Measurements from ENCODE around the gene BLZF1. TPM values are rescaled to one million over a fixed set of nuclear protein-coding genes. Genes with fewer than 3 reads are reported as not detected.
"Not testable (repeated sequence)": the region's sequence is repeated elsewhere in the genome, so short reads cannot be mapped to it uniquely, and the experiment has no call there.

BLZF1 gene
- polyA plus RNA-seq, 2 donors = 20.4 to 22.0 TPM

GRCh38 chr1:169381162-169381561 lies 13.2 kb downstream of the BLZF1 start:
- H3K4me3 ChIP-seq (ENCODE audit: low read depth in 1 of 2, low read length in 2 of 2) = no peak overlapping the region
- no peaks in the 10 kb centered on the region for H3K9me3 ChIP-seq (ENCODE audit: control insufficient read depth in 2 of 2, insufficient read depth in 1 of 2, low read depth in 1 of 2, low read length in 1 of 2)
- no peaks in the 10 kb centered on the region for H3K27me3 ChIP-seq (ENCODE audit: control insufficient read depth in 1 of 2, insufficient read depth in 2 of 2, low read length in 2 of 2)
- peaks cover 10 to 13% of the 10 kb centered on the region in 2 donors for H3K36me3 ChIP-seq (ENCODE audit: control insufficient read depth in 2 of 2, insufficient read depth in 2 of 2, low read length in 1 of 2)
- H3K27ac ChIP-seq (ENCODE audit: low read depth in 2 of 2, low read length in 1 of 2) = no peak overlapping the region
- H3K4me1 ChIP-seq (ENCODE audit: control insufficient read depth in 2 of 2, insufficient read depth in 2 of 2, low read length in 1 of 2) = no peaks in the 10 kb centered on the region

GRCh38 chr1:169383449-169383848 lies 15.5 kb downstream of the BLZF1 start:
- Histone ChIP-seq H3K36me3 (ENCODE audit: control insufficient read depth in 2 of 2, insufficient read depth in 2 of 2, low read length in 1 of 2) (peaks cover 8 to 13% of the 10 kb centered on the region in 2 donors), H3K4me1 (ENCODE audit: control insufficient read depth in 2 of 2, insufficient read depth in 2 of 2, low read length in 1 of 2) (no peaks in the 10 kb centered on the region), H3K4me3 (ENCODE audit: low read depth in 1 of 2, low read length in 2 of 2) (no peak overlapping the region), H3K27me3 (ENCODE audit: control insufficient read depth in 1 of 2, insufficient read depth in 2 of 2, low read length in 2 of 2) (no peaks in the 10 kb centered on the region), H3K27ac (ENCODE audit: low read depth in 2 of 2, low read length in 1 of 2) (no peak overlapping the region), H3K9me3 (ENCODE audit: control insufficient read depth in 2 of 2, insufficient read depth in 1 of 2, low read depth in 1 of 2, low read length in 1 of 2) (no peaks in the 10 kb centered on the region)
- WGBS, 2 donors = 70 to 73% methylated on average over 4 of the region's 4 CpGs

- Histone ChIP-seq H3K9me3 (ENCODE audit: control insufficient read depth in 2 of 2, insufficient read depth in 1 of 2, low read depth in 1 of 2, low read length in 1 of 2) (no peaks in the 10 kb centered on the region), H3K36me3 (ENCODE audit: control insufficient read depth in 2 of 2, insufficient read depth in 2 of 2, low read length in 1 of 2) (peaks cover 11% of the 10 kb centered on the region in 2 donors), H3K4me3 (ENCODE audit: low read depth in 1 of 2, low read length in 2 of 2) (no peak overlapping the region), H3K27me3 (ENCODE audit: control insufficient read depth in 1 of 2, insufficient read depth in 2 of 2, low read length in 2 of 2) (no peaks in the 10 kb centered on the region), H3K4me1 (ENCODE audit: control insufficient read depth in 2 of 2, insufficient read depth in 2 of 2, low read length in 1 of 2) (no peaks in the 10 kb centered on the region), H3K27ac (ENCODE audit: low read depth in 2 of 2, low read length in 1 of 2) (no peak overlapping the region)
These were observed 19.4 kb downstream of the BLZF1 start for GRCh38 chr1:169387399-169387798.

- Histone ChIP-seq H3K27me3 (ENCODE audit: control insufficient read depth in 1 of 2, insufficient read depth in 2 of 2, low read length in 2 of 2) (no peaks in the 10 kb centered on the region), H3K9me3 (ENCODE audit: control insufficient read depth in 2 of 2, insufficient read depth in 1 of 2, low read depth in 1 of 2, low read length in 1 of 2) (no peaks in the 10 kb centered on the region), H3K4me3 (ENCODE audit: low read depth in 1 of 2, low read length in 2 of 2) (no peak overlapping the region), H3K36me3 (ENCODE audit: control insufficient read depth in 2 of 2, insufficient read depth in 2 of 2, low read length in 1 of 2) (peaks cover 0 to 9% of the 10 kb centered on the region in 2 donors), H3K27ac (ENCODE audit: low read depth in 2 of 2, low read length in 1 of 2) (no peak overlapping the region), H3K4me1 (ENCODE audit: control insufficient read depth in 2 of 2, insufficient read depth in 2 of 2, low read length in 1 of 2) (no peaks in the 10 kb centered on the region)
These were observed 22.3 kb downstream of the BLZF1 start for GRCh38 chr1:169390303-169390702.

GRCh38 chr1:169392406-169392805 lies 24.4 kb downstream of the BLZF1 start:
- Histone ChIP-seq H3K4me1 (ENCODE audit: control insufficient read depth in 2 of 2, insufficient read depth in 2 of 2, low read length in 1 of 2) (no peaks in the 10 kb centered on the region), H3K9me3 (ENCODE audit: control insufficient read depth in 2 of 2, insufficient read depth in 1 of 2, low read depth in 1 of 2, low read length in 1 of 2) (no peaks in the 10 kb centered on the region), H3K27ac (ENCODE audit: low read depth in 2 of 2, low read length in 1 of 2) (no peak overlapping the region), H3K4me3 (ENCODE audit: low read depth in 1 of 2, low read length in 2 of 2) (no peak overlapping the region), H3K36me3 (ENCODE audit: control insufficient read depth in 2 of 2, insufficient read depth in 2 of 2, low read length in 1 of 2) (peaks cover 0 to 9% of the 10 kb centered on the region in 2 donors), H3K27me3 (ENCODE audit: control insufficient read depth in 1 of 2, insufficient read depth in 2 of 2, low read length in 2 of 2) (no peaks in the 10 kb centered on the region)
- 94 to 96% methylated on average over 1 of the region's 1 CpG for WGBS, 2 donors

GRCh38 chr1:169395955-169396354 lies 28.0 kb downstream of the BLZF1 start:
- H3K27ac ChIP-seq (ENCODE audit: low read depth in 2 of 2, low read length in 1 of 2) = no peak overlapping the region
- H3K4me1 ChIP-seq (ENCODE audit: control insufficient read depth in 2 of 2, insufficient read depth in 2 of 2, low read length in 1 of 2) = no peaks in the 10 kb centered on the region
- H3K36me3 ChIP-seq (ENCODE audit: control insufficient read depth in 2 of 2, insufficient read depth in 2 of 2, low read length in 1 of 2) = peaks cover 0 to 9% of the 10 kb centered on the region in 2 donors
- H3K4me3 ChIP-seq (ENCODE audit: low read depth in 1 of 2, low read length in 2 of 2) = no peak overlapping the region
- H3K27me3 ChIP-seq (ENCODE audit: control insufficient read depth in 1 of 2, insufficient read depth in 2 of 2, low read length in 2 of 2) = no peaks in the 10 kb centered on the region
- H3K9me3 ChIP-seq (ENCODE audit: control insufficient read depth in 2 of 2, insufficient read depth in 1 of 2, low read depth in 1 of 2, low read length in 1 of 2) = peaks cover 0 to 3% of the 10 kb centered on the region in 2 donors
- 94 to 97% methylated on average over 3 of the region's 3 CpGs for WGBS, 2 donors

- not testable (repeated sequence) for H3K36me3 ChIP-seq (ENCODE audit: control insufficient read depth in 2 of 2, insufficient read depth in 2 of 2, low read length in 1 of 2); H3K9me3 ChIP-seq (ENCODE audit: control insufficient read depth in 2 of 2, insufficient read depth in 1 of 2, low read depth in 1 of 2, low read length in 1 of 2); H3K4me3 ChIP-seq (ENCODE audit: low read depth in 1 of 2, low read length in 2 of 2); H3K4me1 ChIP-seq (ENCODE audit: control insufficient read depth in 2 of 2, insufficient read depth in 2 of 2, low read length in 1 of 2); H3K27ac ChIP-seq (ENCODE audit: low read depth in 2 of 2, low read length in 1 of 2); H3K27me3 ChIP-seq (ENCODE audit: control insufficient read depth in 1 of 2, insufficient read depth in 2 of 2, low read length in 2 of 2)
- WGBS, 2 donors = 86 to 93% methylated on average over 1 of the region's 1 CpG
These were observed 34.6 kb downstream of the BLZF1 start for GRCh38 chr1:169402578-169402977.

- not testable (repeated sequence) for H3K4me3 ChIP-seq (ENCODE audit: low read depth in 1 of 2, low read length in 2 of 2); H3K27me3 ChIP-seq (ENCODE audit: control insufficient read depth in 1 of 2, insufficient read depth in 2 of 2, low read length in 2 of 2); H3K27ac ChIP-seq (ENCODE audit: low read depth in 2 of 2, low read length in 1 of 2); H3K4me1 ChIP-seq (ENCODE audit: control insufficient read depth in 2 of 2, insufficient read depth in 2 of 2, low read length in 1 of 2); H3K9me3 ChIP-seq (ENCODE audit: control insufficient read depth in 2 of 2, insufficient read depth in 1 of 2, low read depth in 1 of 2, low read length in 1 of 2); H3K36me3 ChIP-seq (ENCODE audit: control insufficient read depth in 2 of 2, insufficient read depth in 2 of 2, low read length in 1 of 2)
- WGBS, 2 donors = 91 to 92% methylated on average over 5 of the region's 5 CpGs
These were observed 40.3 kb downstream of the BLZF1 start for GRCh38 chr1:169408340-169408739.

GRCh38 chr1:169414952-169415351 lies 47.0 kb downstream of the BLZF1 start:
- H3K4me1 ChIP-seq (ENCODE audit: control insufficient read depth in 2 of 2, insufficient read depth in 2 of 2, low read length in 1 of 2) = no peaks in the 10 kb centered on the region
- H3K4me3 ChIP-seq (ENCODE audit: low read depth in 1 of 2, low read length in 2 of 2) = no peak overlapping the region
- no peaks in the 10 kb centered on the region for H3K36me3 ChIP-seq (ENCODE audit: control insufficient read depth in 2 of 2, insufficient read depth in 2 of 2, low read length in 1 of 2)
- H3K27ac ChIP-seq (ENCODE audit: low read depth in 2 of 2, low read length in 1 of 2) = no peak overlapping the region
- H3K27me3 ChIP-seq (ENCODE audit: control insufficient read depth in 1 of 2, insufficient read depth in 2 of 2, low read length in 2 of 2) = no peaks in the 10 kb centered on the region
- H3K9me3 ChIP-seq (ENCODE audit: control insufficient read depth in 2 of 2, insufficient read depth in 1 of 2, low read depth in 1 of 2, low read length in 1 of 2) = no peaks in the 10 kb centered on the region
- 90 to 91% methylated on average over 2 of the region's 2 CpGs for WGBS, 2 donors

- Histone ChIP-seq H3K27ac (ENCODE audit: low read depth in 2 of 2, low read length in 1 of 2) (no peak overlapping the region), H3K36me3 (ENCODE audit: control insufficient read depth in 2 of 2, insufficient read depth in 2 of 2, low read length in 1 of 2) (no peaks in the 10 kb centered on the region), H3K27me3 (ENCODE audit: control insufficient read depth in 1 of 2, insufficient read depth in 2 of 2, low read length in 2 of 2) (no peaks in the 10 kb centered on the region), H3K4me3 (ENCODE audit: low read depth in 1 of 2, low read length in 2 of 2) (no peak overlapping the region), H3K4me1 (ENCODE audit: control insufficient read depth in 2 of 2, insufficient read depth in 2 of 2, low read length in 1 of 2) (no peaks in the 10 kb centered on the region), H3K9me3 (ENCODE audit: control insufficient read depth in 2 of 2, insufficient read depth in 1 of 2, low read depth in 1 of 2, low read length in 1 of 2) (no peaks in the 10 kb centered on the region)
- 89 to 90% methylated on average over 5 of the region's 5 CpGs for WGBS, 2 donors
These were observed 53.3 kb downstream of the BLZF1 start for GRCh38 chr1:169421309-169421708.
